Activated CD8-positive, alpha-beta memory T cell treated with anti-CD3 and anti-CD28 coated beads, Interleukin-2, amount 50 U/mL, for 48 hours (primary cell): ENCODE measurements around the gene BRAT1.

Source experiments
- DNase-seq: peaks from one replicate; pipeline ENCODE4 v3.0.0-alpha.2; 2020

Gene BRAT1

GRCh38 chr7:2522780-2523433 is 32.4 kb downstream of the BRAT1 start:
- no peak for DNase-seq

- DNase-seq: peak; percentile 82
Observed at GRCh38 chr7:2521952-2522591, 33.3 kb downstream of the BRAT1 start.

GRCh38 chr7:2521341-2521745 is 34.0 kb downstream of the BRAT1 start:
- peak; percentile 70 for DNase-seq

GRCh38 chr7:2520761-2521290 is 34.5 kb downstream of the BRAT1 start:
- DNase-seq: no peak

GRCh38 chr7:2520131-2520760 is 35.1 kb downstream of the BRAT1 start:
- peak; percentile 71 for DNase-seq

GRCh38 chr7:2519119-2519930 is 36.0 kb downstream of the BRAT1 start, which contains the start of gene LFNG:
LFNG (plus strand) TSS chr7:2519774; CDS start chr7:2519862, 88 bp downstream.
- DNase-seq: peak; percentile 91

- DNase-seq: no peak
Observed at GRCh38 chr7:2518737-2519118, 36.6 kb downstream of the BRAT1 start.

GRCh38 chr7:2517678-2518507 is 37.4 kb downstream of the BRAT1 start:
- DNase-seq: no peak

- no peak for DNase-seq
Observed at GRCh38 chr7:2517026-2517425, 38.3 kb downstream of the BRAT1 start.

- DNase-seq: no peak
Observed at GRCh38 chr7:2516194-2516555, 39.1 kb downstream of the BRAT1 start.

GRCh38 chr7:2515424-2516193 is 39.7 kb downstream of the BRAT1 start:
- DNase-seq: no peak

GRCh38 chr7:2514473-2515423 is 40.6 kb downstream of the BRAT1 start:
- DNase-seq: no peak

GRCh38 chr7:2513702-2514101 is 41.6 kb downstream of the BRAT1 start:
- no peak for DNase-seq

- DNase-seq: no peak
Observed at GRCh38 chr7:2512713-2513112, 42.6 kb downstream of the BRAT1 start.

GRCh38 chr7:2512179-2512661 is 43.1 kb downstream of the BRAT1 start:
- no peak for DNase-seq

- peak; percentile 59 for DNase-seq
Observed at GRCh38 chr7:2511769-2512168, 43.6 kb downstream of the BRAT1 start.

GRCh38 chr7:2510909-2511768 is 44.2 kb downstream of the BRAT1 start:
- peak; percentile 81 for DNase-seq

GRCh38 chr7:2510130-2510776 is 45.1 kb downstream of the BRAT1 start:
- no peak for DNase-seq
